HepG2 (cell line): ENCODE data around the gene STEAP1. TPM values are rescaled to one million over a fixed set of nuclear protein-coding genes. Genes with fewer than 3 reads are reported as not detected.
A peak's percentile ranks its signal among the peaks of the same experiment; 100 is the strongest.

Experiments
- ADNP ChIP-seq: sonication (generic); formaldehyde crosslinking; IDR thresholded peaks from 2 replicates; pipeline ENCODE4 v1.4.0; 2020; ENCODE audit warnings: missing genetic modification reagents
- CREB3 ChIP-seq: sonication (generic); formaldehyde crosslinking; IDR thresholded peaks from 2 replicates; pipeline ENCODE4 v1.5.0; 2020; ENCODE audit warnings: missing genetic modification reagents
- DNMT3B ChIP-seq: conservative IDR thresholded peaks from 2 replicates; pipeline ENCODE4 v1.6.1; 2016; ENCODE audit warnings: missing biosample characterization, control low read depth
- GFI1 ChIP-seq: sonication (generic); formaldehyde crosslinking; IDR thresholded peaks from 2 replicates; pipeline ENCODE4 v1.5.0; 2020; ENCODE audit warnings: missing genetic modification reagents, mild to moderate bottlenecking, borderline replicate concordance
- HIVEP1 ChIP-seq: sonication (generic); formaldehyde crosslinking; IDR thresholded peaks from 2 replicates; pipeline ENCODE4 v1.4.0; 2020; ENCODE audit warnings: mild to moderate bottlenecking, missing genetic modification reagents
- KLF12 ChIP-seq: sonication (generic); formaldehyde crosslinking; IDR thresholded peaks from 2 replicates; pipeline ENCODE4 v1.4.0; 2020; ENCODE audit warnings: missing genetic modification reagents, borderline replicate concordance
- MTF2 ChIP-seq: sonication (generic); formaldehyde crosslinking; IDR thresholded peaks from 2 replicates; pipeline ENCODE4 v1.5.0; 2020; ENCODE audit warnings: missing genetic modification reagents, borderline replicate concordance
- PHF20 ChIP-seq: sonication (generic); formaldehyde crosslinking; IDR thresholded peaks from 2 replicates; pipeline ENCODE4 v1.5.0; 2020; ENCODE audit warnings: mild to moderate bottlenecking, missing genetic modification reagents
- STAG1 ChIP-seq: sonication (generic); formaldehyde crosslinking; IDR thresholded peaks from 2 replicates; pipeline ENCODE4 v1.4.0; 2020; ENCODE audit warnings: missing genetic modification reagents
- ZBTB42 ChIP-seq: sonication (generic); formaldehyde crosslinking; IDR thresholded peaks from 2 replicates; pipeline ENCODE4 v1.5.0; 2020; ENCODE audit warnings: mild to moderate bottlenecking, missing genetic modification reagents
- ZNF777 ChIP-seq: sonication (generic); formaldehyde crosslinking; IDR thresholded peaks from 2 replicates; pipeline ENCODE4 v1.4.0; 2020; ENCODE audit warnings: missing genetic modification reagents
- polyA plus RNA-seq, 8 experiments: library from polyadenylated mRNA; depleted of rRNA in 3 of 8; stranded (reverse) in 7 of 8; unstranded in 1 of 8; fragments of >200 nt; fragmentation: Illumina TruSeq in 4 of 8; extraction: Trizol in 4 of 8; gene quantifications; 2 replicates each; pipeline versions ENCODE4 v1.2.1 to v1.2.3, GENCODE V29; 2011 to 2016; ENCODE audit warnings: low read depth in 4 of 8, missing spikeins in 1 of 8, mixed read lengths in 1 of 8; ENCODE audit not compliant: insufficient read depth in 1 of 8
- total RNA-seq, 5 experiments: library from RNA; depleted of rRNA; stranded (reverse); fragments of >200 nt; fragmentation: Illumina TruSeq; extraction: Trizol; gene quantifications; 2 replicates each; pipeline ENCODE4 v1.2.3, GENCODE V29; 2016; ENCODE audit warnings: low read depth in 1 of 5
- TF ChIP-seq, protein P1 (sequence below): sonication (generic); formaldehyde crosslinking; IDR thresholded peaks from 2 replicates; pipeline ENCODE4 v1.4.0; 2020; ENCODE audit warnings: missing genetic modification reagents
- TF ChIP-seq, protein P2 (sequence below): sonication (generic); formaldehyde crosslinking; IDR thresholded peaks from 2 replicates; pipeline ENCODE4 v1.4.0; 2020; ENCODE audit warnings: missing genetic modification reagents, borderline replicate concordance
- TF ChIP-seq, protein P3 (sequence below): sonication (generic); formaldehyde crosslinking; IDR thresholded peaks from 2 replicates; pipeline ENCODE4 v1.9.0; 2022; ENCODE audit warnings: missing genetic modification reagents, mild to moderate bottlenecking, borderline replicate concordance
- TF ChIP-seq, protein P4 (sequence below), 2 experiments: IDR thresholded peaks; 2 replicates each; pipeline ENCODE4 v1.6.1; 2011 to 2012; ENCODE audit warnings: low read length in 2 of 2, borderline replicate concordance in 1 of 2, low read depth in 1 of 2, mild to moderate bottlenecking in 1 of 2, moderate library complexity in 1 of 2

STEAP1 gene
- total and polyA plus RNA-seq, 2 of the 13 experiments (the other 11 are each of a cell fraction or from before 2014, with no cell fraction given): 23.2 to 24.2 TPM

DNA sequence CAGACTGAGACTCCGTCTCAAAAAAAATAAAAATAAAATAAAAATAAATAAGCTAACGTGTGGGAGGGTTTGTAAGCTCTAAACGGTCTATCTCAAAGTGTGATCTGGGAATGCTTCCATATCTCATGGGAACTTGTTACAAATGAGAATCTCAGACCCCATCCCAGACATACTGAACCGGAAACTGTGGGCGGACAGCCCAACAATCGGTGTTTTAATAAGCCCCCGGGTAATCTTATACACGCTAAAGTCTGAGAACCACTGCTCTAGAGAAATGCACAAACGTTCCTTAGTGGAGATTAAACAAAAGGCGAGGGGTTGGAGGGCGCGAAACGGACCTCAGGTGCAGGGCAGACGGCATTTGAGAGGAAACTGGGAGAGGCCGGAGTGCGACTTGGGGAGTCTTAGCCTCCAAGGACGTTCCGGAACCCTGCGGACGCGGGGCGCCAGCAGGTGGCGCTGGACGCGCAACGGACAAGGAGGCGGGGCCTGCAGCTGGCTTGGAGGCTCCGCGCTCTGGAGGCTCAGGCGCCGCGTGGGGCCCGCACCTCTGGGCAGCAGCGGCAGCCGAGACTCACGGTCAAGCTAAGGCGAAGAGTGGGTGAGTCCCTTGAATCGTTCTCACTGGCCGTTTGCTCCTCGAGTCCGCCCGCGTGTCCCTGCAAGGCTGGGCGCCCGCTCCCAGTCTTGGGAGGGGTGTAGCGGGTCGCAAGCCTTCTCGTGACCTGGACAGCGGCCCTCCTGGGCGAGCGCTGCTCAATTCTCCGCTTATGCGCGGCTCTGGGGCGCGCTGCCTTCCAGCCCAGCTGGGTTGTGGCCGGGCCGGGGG is at the start of gene STEAP1 (continued):
- TF ChIP-seq, protein P1, sequence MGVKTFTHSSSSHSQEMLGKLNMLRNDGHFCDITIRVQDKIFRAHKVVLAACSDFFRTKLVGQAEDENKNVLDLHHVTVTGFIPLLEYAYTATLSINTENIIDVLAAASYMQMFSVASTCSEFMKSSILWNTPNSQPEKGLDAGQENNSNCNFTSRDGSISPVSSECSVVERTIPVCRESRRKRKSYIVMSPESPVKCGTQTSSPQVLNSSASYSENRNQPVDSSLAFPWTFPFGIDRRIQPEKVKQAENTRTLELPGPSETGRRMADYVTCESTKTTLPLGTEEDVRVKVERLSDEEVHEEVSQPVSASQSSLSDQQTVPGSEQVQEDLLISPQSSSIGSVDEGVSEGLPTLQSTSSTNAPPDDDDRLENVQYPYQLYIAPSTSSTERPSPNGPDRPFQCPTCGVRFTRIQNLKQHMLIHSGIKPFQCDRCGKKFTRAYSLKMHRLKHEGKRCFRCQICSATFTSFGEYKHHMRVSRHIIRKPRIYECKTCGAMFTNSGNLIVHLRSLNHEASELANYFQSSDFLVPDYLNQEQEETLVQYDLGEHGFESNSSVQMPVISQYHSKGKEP: 0 out of 2 replicates have a peak, but pooled peaks have one; percentile 22
- TF ChIP-seq, protein P2, sequence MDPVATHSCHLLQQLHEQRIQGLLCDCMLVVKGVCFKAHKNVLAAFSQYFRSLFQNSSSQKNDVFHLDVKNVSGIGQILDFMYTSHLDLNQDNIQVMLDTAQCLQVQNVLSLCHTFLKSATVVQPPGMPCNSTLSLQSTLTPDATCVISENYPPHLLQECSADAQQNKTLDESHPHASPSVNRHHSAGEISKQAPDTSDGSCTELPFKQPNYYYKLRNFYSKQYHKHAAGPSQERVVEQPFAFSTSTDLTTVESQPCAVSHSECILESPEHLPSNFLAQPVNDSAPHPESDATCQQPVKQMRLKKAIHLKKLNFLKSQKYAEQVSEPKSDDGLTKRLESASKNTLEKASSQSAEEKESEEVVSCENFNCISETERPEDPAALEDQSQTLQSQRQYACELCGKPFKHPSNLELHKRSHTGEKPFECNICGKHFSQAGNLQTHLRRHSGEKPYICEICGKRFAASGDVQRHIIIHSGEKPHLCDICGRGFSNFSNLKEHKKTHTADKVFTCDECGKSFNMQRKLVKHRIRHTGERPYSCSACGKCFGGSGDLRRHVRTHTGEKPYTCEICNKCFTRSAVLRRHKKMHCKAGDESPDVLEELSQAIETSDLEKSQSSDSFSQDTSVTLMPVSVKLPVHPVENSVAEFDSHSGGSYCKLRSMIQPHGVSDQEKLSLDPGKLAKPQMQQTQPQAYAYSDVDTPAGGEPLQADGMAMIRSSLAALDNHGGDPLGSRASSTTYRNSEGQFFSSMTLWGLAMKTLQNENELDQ (CRISPR knock-in tag): peak; percentile 38; the same call in 1 of the 2 replicates
- TF ChIP-seq ZBTB42 (peak; percentile 97), STAG1 (CRISPR knock-in tag) (peak; percentile 81), ZNF777 (peak; percentile 72; the same call in 1 of the 2 replicates), GFI1 (CRISPR knock-in tag) (peak; percentile 61; the same call in 1 of the 2 replicates), HIVEP1 (CRISPR knock-in tag) (peak; percentile 74), MTF2 (CRISPR knock-in tag) (peak; percentile 82), KLF12 (CRISPR knock-in tag) (peak; percentile 88), DNMT3B (CRISPR knock-in tag) (0 out of 2 replicates have a peak, but pooled peaks have one; percentile 36), CREB3 (peak; percentile 77; the same call in 1 of the 2 replicates), ADNP (CRISPR knock-in tag) (peak; percentile 72; the same call in 1 of the 2 replicates), PHF20 (CRISPR knock-in tag) (0 out of 2 replicates have a peak, but pooled peaks have one; percentile 26)
- TF ChIP-seq, protein P3, sequence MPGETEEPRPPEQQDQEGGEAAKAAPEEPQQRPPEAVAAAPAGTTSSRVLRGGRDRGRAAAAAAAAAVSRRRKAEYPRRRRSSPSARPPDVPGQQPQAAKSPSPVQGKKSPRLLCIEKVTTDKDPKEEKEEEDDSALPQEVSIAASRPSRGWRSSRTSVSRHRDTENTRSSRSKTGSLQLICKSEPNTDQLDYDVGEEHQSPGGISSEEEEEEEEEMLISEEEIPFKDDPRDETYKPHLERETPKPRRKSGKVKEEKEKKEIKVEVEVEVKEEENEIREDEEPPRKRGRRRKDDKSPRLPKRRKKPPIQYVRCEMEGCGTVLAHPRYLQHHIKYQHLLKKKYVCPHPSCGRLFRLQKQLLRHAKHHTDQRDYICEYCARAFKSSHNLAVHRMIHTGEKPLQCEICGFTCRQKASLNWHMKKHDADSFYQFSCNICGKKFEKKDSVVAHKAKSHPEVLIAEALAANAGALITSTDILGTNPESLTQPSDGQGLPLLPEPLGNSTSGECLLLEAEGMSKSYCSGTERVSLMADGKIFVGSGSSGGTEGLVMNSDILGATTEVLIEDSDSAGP (CRISPR knock-in tag): peak; percentile 95
- TF ChIP-seq, protein P4, sequence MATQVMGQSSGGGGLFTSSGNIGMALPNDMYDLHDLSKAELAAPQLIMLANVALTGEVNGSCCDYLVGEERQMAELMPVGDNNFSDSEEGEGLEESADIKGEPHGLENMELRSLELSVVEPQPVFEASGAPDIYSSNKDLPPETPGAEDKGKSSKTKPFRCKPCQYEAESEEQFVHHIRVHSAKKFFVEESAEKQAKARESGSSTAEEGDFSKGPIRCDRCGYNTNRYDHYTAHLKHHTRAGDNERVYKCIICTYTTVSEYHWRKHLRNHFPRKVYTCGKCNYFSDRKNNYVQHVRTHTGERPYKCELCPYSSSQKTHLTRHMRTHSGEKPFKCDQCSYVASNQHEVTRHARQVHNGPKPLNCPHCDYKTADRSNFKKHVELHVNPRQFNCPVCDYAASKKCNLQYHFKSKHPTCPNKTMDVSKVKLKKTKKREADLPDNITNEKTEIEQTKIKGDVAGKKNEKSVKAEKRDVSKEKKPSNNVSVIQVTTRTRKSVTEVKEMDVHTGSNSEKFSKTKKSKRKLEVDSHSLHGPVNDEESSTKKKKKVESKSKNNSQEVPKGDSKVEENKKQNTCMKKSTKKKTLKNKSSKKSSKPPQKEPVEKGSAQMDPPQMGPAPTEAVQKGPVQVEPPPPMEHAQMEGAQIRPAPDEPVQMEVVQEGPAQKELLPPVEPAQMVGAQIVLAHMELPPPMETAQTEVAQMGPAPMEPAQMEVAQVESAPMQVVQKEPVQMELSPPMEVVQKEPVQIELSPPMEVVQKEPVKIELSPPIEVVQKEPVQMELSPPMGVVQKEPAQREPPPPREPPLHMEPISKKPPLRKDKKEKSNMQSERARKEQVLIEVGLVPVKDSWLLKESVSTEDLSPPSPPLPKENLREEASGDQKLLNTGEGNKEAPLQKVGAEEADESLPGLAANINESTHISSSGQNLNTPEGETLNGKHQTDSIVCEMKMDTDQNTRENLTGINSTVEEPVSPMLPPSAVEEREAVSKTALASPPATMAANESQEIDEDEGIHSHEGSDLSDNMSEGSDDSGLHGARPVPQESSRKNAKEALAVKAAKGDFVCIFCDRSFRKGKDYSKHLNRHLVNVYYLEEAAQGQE (IDR thresholded peaks at IDR 0.05; ENCODE audit: borderline replicate concordance in 1 of 2, low read depth in 1 of 2, low read length in 2 of 2): peak in 1 of 2 experiments; percentile 23; a peak in 2 of 4 replicates
